ENCODE results near the gene CARD19. TPM values are rescaled to one million over a fixed set of nuclear protein-coding genes. Genes with fewer than 3 reads are reported as not detected.

Gene CARD19
- total RNA-seq, 1 experiment from 2014 or later, result 139 TPM

DNA sequence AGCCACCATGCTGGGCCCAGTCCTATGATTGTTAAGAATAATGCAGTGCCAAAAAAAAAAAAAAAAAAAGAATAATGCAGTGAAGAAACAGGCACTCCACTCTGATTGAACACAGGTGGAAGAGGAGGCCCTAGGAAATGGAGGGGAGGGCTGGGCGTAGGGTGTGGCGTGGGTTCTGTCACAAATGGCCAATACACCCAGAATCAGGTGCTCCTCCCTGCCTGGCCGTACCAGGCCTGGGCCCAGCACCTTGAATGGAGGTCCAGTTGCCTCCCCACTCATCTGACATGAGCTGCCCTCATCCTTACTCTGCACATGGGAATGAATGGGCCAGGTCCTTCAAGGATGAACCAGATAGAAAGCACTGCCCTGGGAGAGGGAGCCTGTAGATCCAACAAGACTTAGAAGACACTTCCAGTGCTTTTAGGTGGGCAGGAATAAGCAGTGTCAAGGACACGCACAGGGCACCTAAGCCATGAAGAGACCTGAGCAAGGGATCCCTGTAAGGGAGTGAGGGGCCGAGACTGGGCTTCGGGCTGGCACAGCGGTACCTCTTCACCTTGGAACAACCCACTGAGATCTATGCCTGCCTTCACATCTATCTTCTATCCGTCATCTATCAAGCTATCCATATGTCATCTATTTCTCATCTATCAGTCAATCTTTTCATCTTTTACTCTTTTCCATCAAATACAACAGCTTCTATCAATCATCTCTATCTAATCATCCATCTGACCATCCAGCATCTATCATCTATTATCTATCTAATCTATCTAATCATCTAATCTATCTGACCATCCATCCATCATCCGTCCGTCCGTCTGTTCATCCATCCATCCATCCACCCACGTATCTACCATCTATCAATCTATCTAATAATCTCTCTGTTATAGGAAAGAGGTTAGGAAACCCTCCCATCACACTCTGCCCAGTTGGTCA lies 22.2 kb downstream of the CARD19 start:
- no peak for DNase-seq (ENCODE audit: low read depth)

DNA sequence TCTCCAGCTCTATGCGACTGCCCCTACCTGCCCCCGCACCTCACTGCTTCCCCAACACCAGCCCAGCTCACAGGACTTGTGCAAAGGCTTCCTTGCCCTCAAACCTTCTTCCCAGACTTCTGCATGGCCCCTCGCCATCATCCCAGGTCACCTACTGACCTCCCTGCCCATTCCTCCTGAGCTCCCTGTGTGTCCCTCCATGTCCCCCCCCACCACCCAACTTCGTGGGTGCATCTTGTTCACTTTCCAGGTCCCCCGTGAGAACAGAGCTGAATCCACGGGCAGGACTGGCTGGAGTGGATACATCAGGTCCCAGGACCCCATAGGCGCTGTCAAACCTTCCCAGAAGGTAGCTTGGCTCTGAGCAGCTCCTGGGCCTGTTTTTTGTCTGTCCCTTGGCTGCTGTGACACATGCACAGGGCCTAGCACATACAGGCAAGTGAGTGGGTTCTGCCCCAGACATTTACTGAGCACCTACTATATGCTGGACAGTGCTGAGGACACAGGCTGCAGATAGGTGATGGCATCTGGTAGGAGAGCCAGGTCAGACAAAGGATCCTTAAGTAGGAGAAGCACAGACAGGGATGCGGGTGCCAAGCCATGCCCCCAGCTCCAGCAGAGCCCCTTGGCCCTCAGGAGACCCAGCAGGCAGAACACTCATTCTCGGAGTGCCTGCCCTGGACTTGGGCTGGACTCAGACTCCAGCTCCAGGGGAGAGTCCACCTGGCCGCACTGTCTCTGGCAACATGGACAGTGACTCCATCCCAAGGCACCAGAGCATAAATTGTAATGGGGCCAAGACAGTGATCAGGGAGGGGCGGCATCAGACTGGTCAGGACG lies 23.1 kb downstream of the CARD19 start:
- no peak for DNase-seq (ENCODE audit: low read depth)

DNA sequence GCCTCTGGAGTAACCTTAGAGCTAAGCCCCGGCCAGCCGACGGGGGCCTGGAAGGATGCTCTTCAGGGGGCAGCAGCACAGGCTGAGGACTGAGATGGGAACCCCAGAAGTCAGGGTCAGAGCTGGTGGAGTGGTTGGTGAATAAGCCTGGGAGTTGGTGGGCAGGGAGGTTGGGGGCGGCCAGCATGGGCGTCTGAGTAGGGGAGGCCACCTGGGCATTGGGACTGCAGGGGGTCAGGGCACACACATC lies 23.6 kb downstream of the CARD19 start:
- no peak for DNase-seq (ENCODE audit: low read depth)

DNA sequence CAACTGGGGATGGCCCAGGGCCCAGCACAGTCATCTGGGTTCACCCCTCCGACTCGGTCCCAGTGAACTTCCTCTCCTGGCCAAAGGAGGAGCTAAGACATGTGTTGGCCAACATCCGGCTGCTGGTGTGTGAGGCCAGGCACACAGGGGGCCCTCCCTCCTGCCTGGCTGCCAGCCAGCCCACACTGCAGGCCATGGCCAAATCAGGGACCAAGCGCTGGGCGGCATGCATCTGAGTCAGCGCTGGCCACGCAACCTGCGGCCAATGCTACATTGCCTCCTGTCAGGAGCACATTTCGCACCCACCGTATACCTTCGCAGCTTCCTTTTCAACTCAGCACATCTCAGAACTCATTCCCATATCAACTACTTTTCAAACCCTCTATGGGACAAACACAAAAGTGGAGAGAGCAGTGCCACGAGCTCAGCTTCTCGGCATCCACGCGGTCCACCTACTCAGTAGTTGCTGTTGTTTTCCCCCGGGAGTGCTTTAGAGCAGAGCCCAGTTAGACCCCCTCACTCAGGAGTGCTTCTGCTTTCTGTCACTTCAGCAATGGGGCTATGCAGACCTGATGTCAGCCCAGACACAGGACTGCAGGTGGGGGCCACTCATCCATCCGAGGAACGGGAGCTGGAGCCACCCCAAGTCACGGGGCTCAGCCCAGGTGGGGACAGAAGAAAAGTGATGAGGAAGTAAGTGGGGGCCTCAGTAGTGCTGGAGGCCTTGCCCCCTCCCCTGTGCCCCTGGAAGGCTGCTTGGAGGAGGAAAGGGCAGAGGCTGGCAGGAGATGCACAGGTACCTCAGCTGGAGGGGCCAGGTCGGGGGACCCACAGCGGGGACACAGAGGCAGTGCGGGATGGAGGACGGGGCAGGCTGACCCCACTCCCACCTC lies 24.2 kb downstream of the CARD19 start:
- DNase-seq (ENCODE audit: low read depth), result peak; percentile 97

DNA sequence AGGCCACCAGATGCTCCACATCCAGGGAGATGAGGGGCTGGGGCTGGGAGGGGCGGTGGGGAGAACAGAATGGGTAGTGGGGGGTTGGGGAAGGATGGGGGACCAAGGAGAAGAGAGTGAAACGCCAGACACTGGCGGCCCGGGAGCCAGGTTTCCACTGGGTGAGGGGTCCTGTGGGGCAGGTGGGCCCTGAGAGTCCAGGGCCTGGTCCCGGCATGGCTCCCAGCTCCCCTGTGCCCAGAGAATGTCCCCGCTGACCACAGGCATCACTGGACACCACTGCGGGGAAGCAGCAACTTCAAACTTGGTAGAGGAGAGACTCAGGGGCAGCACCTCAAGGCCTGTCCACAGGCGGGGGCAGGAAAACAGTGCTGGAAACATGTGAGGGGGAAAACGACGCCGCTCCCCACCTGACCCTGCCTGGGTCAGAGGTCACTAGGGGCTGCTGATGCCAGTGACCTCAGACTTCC lies 24.9 kb downstream of the CARD19 start:
- no peak for DNase-seq (ENCODE audit: low read depth)

DNA sequence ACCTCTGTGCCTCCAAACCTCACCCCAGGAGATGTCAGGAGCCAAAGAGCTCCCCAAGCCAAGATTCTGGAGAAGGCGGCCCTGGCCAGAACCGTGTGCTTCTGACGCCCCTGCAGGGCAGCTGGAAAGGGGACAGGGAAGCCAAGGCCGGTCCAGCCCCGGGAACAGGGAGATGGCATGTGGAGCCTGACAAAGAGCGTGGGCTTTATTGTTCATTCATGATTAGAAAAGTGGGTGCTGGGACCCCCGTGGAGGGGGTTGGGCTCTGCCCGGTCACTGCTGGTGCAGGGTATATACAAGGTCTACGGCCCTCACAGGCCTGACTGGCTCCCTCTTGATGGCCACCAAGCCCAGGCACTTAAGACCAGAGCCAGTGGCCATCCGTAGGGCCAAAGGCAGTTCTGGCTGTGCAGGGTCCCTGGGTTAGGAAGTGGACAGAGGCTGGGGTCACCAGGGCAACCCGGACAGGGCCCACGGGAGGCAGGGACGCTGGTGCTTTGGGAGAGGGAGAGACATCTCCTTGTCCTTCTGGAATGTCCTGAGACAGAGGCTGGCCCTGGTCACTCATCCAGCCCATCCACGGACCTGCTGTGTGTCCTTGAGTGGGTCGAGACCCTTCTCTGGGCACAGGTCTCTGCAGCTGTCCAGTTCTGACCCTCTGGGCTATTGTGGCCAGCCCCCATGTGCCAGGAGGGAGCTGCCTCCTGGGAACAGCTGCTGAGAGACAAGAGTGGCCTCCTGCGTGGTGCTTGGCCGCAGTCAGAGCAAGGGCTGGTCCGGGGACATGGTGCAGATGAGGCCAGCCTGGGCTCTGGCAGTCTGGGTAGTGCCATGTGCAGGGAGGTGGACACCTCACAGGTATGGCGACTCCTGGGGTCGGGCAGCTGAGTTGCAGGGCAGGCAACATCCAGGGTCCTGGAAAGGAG lies 25.6 kb downstream of the CARD19 start:
- no peak for DNase-seq (ENCODE audit: low read depth)

DNA sequence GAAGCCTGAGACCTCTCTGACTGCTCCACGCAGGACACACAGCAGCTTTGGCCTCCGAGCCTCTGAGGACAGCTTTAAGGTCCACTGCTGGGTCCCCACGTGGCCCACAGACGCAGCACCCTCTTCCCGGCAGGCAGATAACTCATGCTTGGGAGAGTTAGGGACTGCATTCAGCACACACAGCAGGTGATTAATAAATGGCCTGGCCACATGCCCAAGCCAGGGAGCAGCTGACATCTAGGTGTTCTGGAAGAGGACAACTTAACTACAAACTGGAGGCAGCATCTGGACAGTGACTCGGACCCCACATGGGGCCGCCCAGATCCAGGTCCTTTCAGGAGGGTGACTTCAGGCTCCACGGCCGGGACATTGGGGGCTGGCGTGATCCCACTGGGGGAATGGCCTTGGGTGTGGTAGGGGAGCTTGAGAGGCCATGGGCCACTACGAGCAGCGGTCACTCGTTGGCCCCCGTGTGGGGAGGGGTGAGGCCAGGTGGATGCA lies 26.8 kb downstream of the CARD19 start:
- no peak for DNase-seq (ENCODE audit: low read depth)

DNA sequence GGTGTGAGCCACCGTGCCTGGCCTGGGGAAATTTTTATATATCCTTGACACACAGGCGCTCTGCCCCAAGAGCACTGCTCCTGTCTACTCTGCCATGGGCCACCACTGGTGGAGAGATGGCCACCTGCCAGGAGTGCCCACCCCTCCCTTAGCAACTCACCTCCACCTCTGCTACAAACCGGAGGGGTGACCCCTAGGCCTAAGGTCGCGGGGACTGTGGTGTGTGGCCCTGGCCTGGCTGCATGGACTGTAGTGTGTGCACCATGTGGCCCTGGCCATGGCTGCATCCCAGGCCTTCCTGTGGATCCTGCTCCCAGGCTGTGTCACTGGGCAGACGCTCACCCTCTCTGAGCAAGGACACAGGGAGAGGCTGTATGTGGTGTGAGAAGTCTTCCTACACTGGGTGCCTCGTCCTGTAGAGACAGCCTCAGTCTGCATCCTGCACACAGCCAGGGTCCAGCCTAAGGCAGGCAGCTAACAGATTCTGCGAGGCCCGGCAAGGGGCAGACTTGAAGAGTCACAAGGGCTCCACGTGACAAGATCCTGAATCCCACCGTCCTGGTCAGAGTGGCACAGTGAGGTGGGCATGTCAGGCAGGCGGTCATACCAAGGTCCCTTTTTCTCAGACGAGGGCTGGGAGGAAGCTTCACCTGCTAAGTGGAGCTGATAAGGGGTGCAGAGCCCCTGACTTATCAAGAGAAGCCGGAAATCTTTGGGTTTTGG lies 27.7 kb downstream of the CARD19 start:
- no peak for DNase-seq (ENCODE audit: low read depth)

DNA sequence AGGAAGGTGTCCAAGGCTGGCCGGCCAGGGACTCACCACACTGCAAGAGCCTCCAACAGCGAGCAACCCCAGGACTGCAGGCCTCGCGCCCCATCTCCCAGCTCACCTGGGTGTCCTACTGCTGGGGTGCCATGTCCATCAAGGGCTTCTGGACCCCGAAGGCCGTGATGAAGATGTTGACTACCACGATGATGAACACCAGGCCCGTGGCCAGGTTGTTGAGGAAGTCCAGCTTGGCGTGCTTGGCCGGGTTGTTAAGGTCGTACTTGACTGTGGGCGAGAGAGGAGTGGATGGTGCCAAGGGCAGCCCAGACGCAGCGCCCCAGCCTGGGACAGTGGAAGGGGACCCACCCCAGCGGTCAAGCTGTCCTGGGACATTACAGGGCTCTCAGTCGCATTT lies 28.8 kb downstream of the CARD19 start:
- no peak for DNase-seq (ENCODE audit: low read depth)

DNA sequence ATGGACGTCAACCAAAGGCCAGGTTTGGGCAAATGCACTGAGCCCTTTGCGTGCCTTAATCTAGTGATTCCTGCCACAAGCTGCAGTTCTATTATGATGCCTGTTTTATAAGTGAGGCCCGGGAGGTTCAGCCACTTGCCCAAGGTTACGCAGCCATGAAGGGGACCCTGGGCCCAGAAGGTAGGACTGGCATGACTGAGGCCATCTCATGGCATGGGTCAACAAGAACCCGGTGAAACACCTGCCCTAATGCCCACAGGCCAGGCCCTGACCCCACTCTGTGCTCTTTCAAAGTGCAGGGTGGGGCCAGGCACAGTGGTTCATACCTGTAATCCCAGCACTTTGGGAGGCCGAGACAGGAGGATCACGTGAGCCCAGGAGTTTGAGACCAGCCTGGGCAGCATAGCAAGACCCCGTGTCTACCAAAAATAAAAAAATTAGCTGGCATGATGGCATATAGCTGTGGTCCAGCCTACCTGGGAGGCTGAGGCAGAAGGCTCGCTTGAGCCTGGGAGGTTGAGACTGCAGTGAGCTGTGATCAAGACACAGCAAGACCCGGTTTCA lies 29.4 kb downstream of the CARD19 start:
- DNase-seq (ENCODE audit: low read depth), result no peak

DNA sequence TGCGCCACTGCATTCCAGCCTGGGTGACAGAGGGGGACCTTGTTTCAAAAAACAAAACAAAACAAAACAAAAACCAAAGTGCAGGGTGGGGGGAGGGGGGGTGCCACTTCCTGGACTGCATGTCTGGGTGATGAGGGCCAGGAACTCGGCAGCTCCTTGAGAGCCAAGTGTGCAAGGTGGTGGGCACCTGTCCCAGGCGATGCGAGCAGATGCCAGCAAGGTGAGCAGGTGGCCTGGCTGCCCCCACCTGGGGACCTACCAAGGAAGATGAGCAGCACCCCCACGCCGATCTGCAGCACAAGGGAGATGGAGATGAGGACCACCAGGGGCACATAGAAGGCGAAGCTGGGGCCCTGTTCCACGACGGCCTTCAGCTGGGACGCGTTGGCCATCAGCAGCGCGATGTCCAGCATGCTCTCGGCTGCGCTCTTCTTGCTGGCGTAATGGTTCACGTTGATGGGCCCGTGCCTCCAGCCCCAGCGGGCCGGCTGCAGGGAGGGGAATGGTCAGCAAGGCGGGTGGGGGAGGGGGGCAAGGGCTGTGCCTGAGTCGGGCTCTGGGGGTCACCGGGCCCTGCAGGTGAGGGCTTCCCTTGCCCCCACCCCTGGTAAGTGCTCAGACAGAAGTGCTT lies 30.2 kb downstream of the CARD19 start:
- no peak for DNase-seq (ENCODE audit: low read depth)

DNA sequence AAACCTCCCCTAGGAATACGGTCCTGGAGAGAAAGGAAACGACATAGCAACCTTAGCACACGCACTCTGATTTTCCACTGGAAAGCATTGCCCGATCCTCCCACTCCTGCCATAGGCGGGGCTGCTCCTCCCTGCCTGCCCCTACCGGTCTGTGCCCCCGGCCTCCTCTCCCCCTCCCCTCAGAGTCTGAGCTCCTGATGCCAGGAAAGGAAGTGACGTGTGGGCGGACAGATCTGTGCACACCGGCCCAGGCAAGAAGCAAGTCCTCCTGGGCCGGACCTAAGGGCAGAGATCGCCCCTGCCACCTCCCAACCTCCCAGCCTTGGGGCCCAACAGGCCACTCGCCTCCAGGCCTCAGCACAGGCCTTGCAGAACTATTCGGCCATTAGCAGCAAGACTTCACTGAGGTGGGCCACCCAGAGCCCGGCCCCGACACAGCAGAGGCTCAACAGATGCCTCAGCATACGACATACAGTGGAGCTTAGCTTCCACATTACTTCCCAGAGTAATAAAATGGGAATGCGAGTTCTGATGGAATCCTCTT lies 30.9 kb downstream of the CARD19 start:
- no peak for DNase-seq (ENCODE audit: low read depth)

DNA sequence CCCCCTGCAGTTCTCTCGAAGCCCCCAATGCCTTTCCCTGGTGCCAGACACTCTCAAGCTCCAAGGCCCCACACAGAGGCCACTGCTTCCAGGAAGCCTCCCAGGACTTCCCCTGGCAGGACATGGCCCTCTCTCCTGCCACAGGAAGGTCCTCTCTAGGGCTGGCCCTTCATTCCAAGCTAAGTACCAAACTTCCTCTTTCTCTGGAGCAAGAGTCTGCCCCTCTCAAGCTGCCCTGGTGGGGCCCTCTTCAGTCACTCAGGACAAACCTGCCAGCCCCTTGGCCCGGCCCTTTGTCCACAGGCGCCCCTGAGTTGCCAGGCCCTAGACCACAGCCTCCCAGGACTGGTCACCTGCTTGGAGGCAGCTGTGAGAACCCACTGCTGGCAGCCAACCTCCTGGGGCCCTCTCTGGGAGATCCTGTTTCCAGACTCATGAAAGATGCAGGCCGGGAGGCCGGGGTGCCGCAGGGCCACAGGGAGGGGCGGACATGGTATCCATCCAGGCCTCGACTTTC lies 31.4 kb downstream of the CARD19 start:
- no peak for DNase-seq (ENCODE audit: low read depth)

DNA sequence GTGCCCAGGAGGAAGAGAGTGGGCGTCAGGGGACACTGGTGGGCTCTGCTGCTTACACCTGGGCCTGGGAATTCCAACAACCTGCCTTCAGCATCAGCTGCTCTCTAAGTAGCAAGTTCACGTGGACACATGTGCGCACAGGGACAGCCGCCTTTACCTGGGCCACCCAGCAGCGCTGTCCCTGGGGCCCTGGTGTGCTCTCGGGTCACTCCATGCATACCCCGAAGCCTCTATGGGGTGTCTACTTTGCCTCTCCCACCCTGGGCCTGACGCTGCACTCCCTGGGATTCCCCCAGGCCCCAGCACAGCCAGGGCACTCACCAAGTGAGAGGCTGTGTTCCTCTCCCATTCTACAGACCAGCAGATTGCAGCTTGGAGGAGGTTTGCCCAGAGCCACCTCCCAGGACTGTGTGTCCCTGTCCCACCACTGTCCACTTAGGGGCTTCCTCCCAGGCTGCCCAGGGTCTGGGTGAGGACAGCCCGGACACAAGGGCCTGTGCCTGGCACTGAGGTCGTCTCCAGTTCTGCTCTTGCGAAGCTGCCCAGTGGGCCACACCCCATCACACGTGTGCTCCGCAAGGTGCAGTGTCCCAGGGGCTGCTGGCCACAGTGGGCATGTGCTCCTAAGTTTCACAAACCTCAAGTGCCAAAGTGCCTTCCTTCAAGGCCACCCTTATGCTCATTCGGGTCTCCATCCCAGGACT lies 32.1 kb downstream of the CARD19 start:
- no peak for DNase-seq (ENCODE audit: low read depth)

DNA sequence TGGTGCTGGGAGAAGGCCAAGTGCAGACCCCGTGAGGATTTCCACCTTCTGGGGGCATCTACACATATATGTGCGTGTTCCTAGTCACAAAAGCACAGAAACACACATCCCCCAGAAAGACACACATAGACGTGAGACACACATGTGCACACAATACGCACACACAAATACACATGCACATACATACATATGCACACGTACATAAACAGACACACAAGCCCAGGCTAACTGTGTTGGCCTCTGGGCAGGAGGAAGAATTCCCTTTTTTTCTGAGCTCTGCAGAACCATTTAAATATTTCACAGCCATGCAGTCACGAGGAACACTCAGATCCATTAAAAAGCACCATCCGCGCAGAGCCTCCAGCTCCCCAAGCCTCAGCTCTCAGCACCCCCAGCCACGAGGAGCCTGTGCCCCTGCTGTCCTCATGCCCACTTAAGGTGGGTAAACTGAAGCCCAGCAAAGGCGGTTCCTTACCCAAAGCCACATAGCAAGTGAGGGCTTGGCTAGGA lies 32.8 kb downstream of the CARD19 start:
- DNase-seq (ENCODE audit: low read depth), result no peak

DNA sequence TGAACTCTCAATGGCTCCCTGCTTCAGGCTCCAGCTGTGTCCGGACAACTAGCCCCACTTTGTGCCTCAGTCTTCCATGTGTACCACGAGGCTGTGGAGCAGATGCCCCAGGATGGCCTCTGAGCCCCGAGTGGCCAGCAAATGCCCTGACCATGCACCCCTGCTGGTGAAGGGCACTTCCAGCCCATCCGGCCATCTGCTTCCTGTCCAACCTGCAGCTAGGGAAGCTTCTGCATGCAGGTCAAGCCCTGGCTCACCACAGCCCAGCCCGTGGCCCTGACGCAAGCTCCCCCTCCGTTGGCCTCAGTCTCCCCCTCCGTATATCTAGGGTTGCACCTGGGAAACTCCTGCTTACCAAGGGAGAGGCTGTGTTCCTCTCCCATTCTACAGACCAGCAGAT lies 33.3 kb downstream of the CARD19 start:
- DNase-seq (ENCODE audit: low read depth), result no peak

Data from HT1080 (cell line).